ENCODE measurements around the gene DNAJC24.
A peak's percentile ranks its signal among the peaks of the same experiment; 100 is the strongest.

The DNAJC24 gene

GRCh38 chr11:31419669-31420068 is 50.0 kb downstream of the DNAJC24 start:
- DNase-seq (ENCODE audit: low read depth), result no peak
- TF ChIP-seq CTCF (IDR thresholded peaks at IDR 0.05; ENCODE audit: control insufficient read depth, insufficient read depth, low read depth, low read length, missing control alignments), result no peak
- no peak overlapping the region for H3K4me3 ChIP-seq (ENCODE audit: control insufficient read depth, low read depth, low read length)

- no peak for DNase-seq (ENCODE audit: low read depth)
- TF ChIP-seq CTCF (IDR thresholded peaks at IDR 0.05; ENCODE audit: control insufficient read depth, insufficient read depth, low read depth, low read length, missing control alignments), result no peak
- H3K4me3 ChIP-seq (ENCODE audit: control insufficient read depth, low read depth, low read length), result no peak overlapping the region
Measured at GRCh38 chr11:31421820-31422219, 52.2 kb downstream of the DNAJC24 start.

- no peak overlapping the region for H3K4me3 ChIP-seq (ENCODE audit: control insufficient read depth, low read depth, low read length)
- TF ChIP-seq CTCF (IDR thresholded peaks at IDR 0.05; ENCODE audit: control insufficient read depth, insufficient read depth, low read depth, low read length, missing control alignments), result no peak
- DNase-seq (ENCODE audit: low read depth), result no peak
Measured at GRCh38 chr11:31422703-31423102, 53.0 kb downstream of the DNAJC24 start.

GRCh38 chr11:31424652-31425051 is 55.0 kb downstream of the DNAJC24 start:
- H3K4me3 ChIP-seq (ENCODE audit: control insufficient read depth, low read depth, low read length), result no peak overlapping the region
- TF ChIP-seq CTCF (IDR thresholded peaks at IDR 0.05; ENCODE audit: control insufficient read depth, insufficient read depth, low read depth, low read length, missing control alignments), result no peak
- no peak for DNase-seq (ENCODE audit: low read depth)

- no peak for DNase-seq (ENCODE audit: low read depth)
- H3K4me3 ChIP-seq (ENCODE audit: control insufficient read depth, low read depth, low read length), result no peak overlapping the region
- TF ChIP-seq CTCF (IDR thresholded peaks at IDR 0.05; ENCODE audit: control insufficient read depth, insufficient read depth, low read depth, low read length, missing control alignments), result no peak
Measured at GRCh38 chr11:31433851-31434250, 64.2 kb downstream of the DNAJC24 start.

- H3K4me3 ChIP-seq (ENCODE audit: control insufficient read depth, low read depth, low read length), result no peak overlapping the region
- TF ChIP-seq CTCF (IDR thresholded peaks at IDR 0.05; ENCODE audit: control insufficient read depth, insufficient read depth, low read depth, low read length, missing control alignments), result no peak
- DNase-seq (ENCODE audit: low read depth), result peak; percentile 10
Measured at GRCh38 chr11:31437742-31438435, 68.2 kb downstream of the DNAJC24 start.
